Body of pancreas (tissue), 4 donors: ENCODE data around the gene ZNF581. TPM values are rescaled to one million over a fixed set of nuclear protein-coding genes. Genes with fewer than 3 reads are reported as not detected.

ENCODE experiments used
- ATAC-seq: fragments of 150-250 bp; one replicate; pipeline ENCODE4 v1.9.1; 2016
- DNase-seq, 4 donors: peaks; one replicate each; pipeline ENCODE4 v3.0.0-alpha.2; 2019
- H3K27ac ChIP-seq, 4 donors: fragments of 200-600 bp; sonication (generic); 1 replicate in 3 of 4; 2 replicates in 1 of 4; pipeline versions ENCODE4 v1.5.1 to v1.6.1; 2016 to 2019; ENCODE audit warnings: mild to moderate bottlenecking in 1 of 4, mixed read lengths in 1 of 4, moderate library complexity in 1 of 4
- H3K27me3 ChIP-seq, 2 donors: fragments of 200-600 bp; sonication (generic); one replicate each; pipeline ENCODE4 v1.6.0; 2016; ENCODE audit warnings: mild to moderate bottlenecking in 1 of 2
- H3K36me3 ChIP-seq, 2 donors: fragments of 200-600 bp; sonication (generic); replicated peaks in 1 of 2; 2 replicates each; pipeline ENCODE4 v1.5.1; 2016; ENCODE audit warnings: low read depth in 2 of 2; ENCODE audit not compliant: insufficient read depth in 1 of 2
- H3K4me1 ChIP-seq: fragments of 200-600 bp; sonication (generic); one replicate; pipeline ENCODE4 v1.6.0; 2016
- H3K4me3 ChIP-seq, 2 donors: fragments of 200-600 bp; sonication (generic); 1 replicate in 1 of 2; 2 replicates in 1 of 2; pipeline ENCODE4 v1.5.1; 2016 to 2019
- H3K9me3 ChIP-seq, 3 donors: fragments of 200-600 bp; sonication (generic); 1 replicate in 2 of 3; 2 replicates in 1 of 3; pipeline ENCODE4 v1.5.1; 2016
- CTCF ChIP-seq, 7 experiments: fragments of 450-650 bp in 4 of 7; fragments of 200-600 bp in 3 of 7; sonication (generic) in 3 of 7; IDR thresholded peaks; one replicate each; pipeline ENCODE4 v1.5.1; 2016 to 2019; ENCODE audit warnings: antibody characterized with exemption in 7 of 7
- POLR2A ChIP-seq, 3 donors: fragments of 450-650 bp; IDR thresholded peaks; one replicate each; pipeline ENCODE4 v1.6.1; 2016; ENCODE audit warnings: antibody characterized with exemption in 3 of 3, mild to moderate bottlenecking in 2 of 3
- WGBS, 2 donors: methylation state at CpG; one replicate each; pipeline ENCODE4 v1.1.5; 2017; 5-methylcytosine and 5-hydroxymethylcytosine counted together
- intact Hi-C: fragments of 100-400 bp; cut with DNase I; formaldehyde crosslinking; loops from one replicate; pipeline ENCODE4 v1.15.1; 2023
- total RNA-seq, 2 donors: library from RNA; depleted of rRNA; stranded (reverse); fragments of >200 nt; gene quantifications; one replicate each; pipeline ENCODE4 v1.1.0, GENCODE V29; 2016

The ZNF581 gene
- total RNA-seq, 2 donors from 2014 or later = 16.8 to 20.2 TPM

- H3K27ac ChIP-seq = no peak overlapping the region
- H3K36me3 ChIP-seq = no peaks in the 10 kb centered on the region
- H3K9me3 ChIP-seq = no peaks in the 10 kb centered on the region
- H3K27me3 ChIP-seq = no peaks in the 10 kb centered on the region
- ATAC-seq (no peak), DNase-seq (no peak)
- no peak for TF ChIP-seq CTCF (IDR thresholded peaks at IDR 0.05)
- TF ChIP-seq POLR2A (IDR thresholded peaks at IDR 0.05) = no peak
- H3K4me1 ChIP-seq = peaks cover 32% of the 10 kb centered on the region
- no peak overlapping the region for H3K4me3 ChIP-seq
- intact Hi-C loops = no loop called here
- WGBS, 2 donors = 81 to 90% methylated on average over 9 to 16 of the region's 17 CpGs
Measured at GRCh38 chr19:55650602-55651230, 7.3 kb downstream of the ZNF581 start.

GRCh38 chr19:55651236-55651635, 7.8 kb downstream of the ZNF581 start:
- DNase-seq (no peak), ATAC-seq (no peak)
- intact Hi-C loops = no loop called here
- H3K27ac ChIP-seq = no peak overlapping the region
- no peaks in the 10 kb centered on the region for H3K36me3 ChIP-seq
- no peaks in the 10 kb centered on the region for H3K9me3 ChIP-seq
- WGBS, 2 donors = 83 to 88% methylated on average over 16 to 17 of the region's 18 CpGs
- peaks cover 38% of the 10 kb centered on the region for H3K4me1 ChIP-seq
- TF ChIP-seq CTCF (IDR thresholded peaks at IDR 0.05) = no peak
- TF ChIP-seq POLR2A (IDR thresholded peaks at IDR 0.05) = no peak
- H3K27me3 ChIP-seq = no peaks in the 10 kb centered on the region
- no peak overlapping the region for H3K4me3 ChIP-seq

GRCh38 chr19:55652311-55653128, 9.1 kb downstream of the ZNF581 start:
- no peaks in the 10 kb centered on the region for H3K9me3 ChIP-seq
- H3K4me1 ChIP-seq = peaks cover 42% of the 10 kb centered on the region
- no peaks in the 10 kb centered on the region for H3K36me3 ChIP-seq
- H3K27ac ChIP-seq = peak overlapping the region in 1 of 4 donors; percentile 99
- WGBS, 2 donors = 82 to 85% methylated on average over 52 to 67 of the region's 71 CpGs
- TF ChIP-seq POLR2A (IDR thresholded peaks at IDR 0.05) (no peak), CTCF (IDR thresholded peaks at IDR 0.05) (no peak)
- ATAC-seq = no peak
- no peak for DNase-seq
- H3K27me3 ChIP-seq = no peaks in the 10 kb centered on the region
- no peak overlapping the region for H3K4me3 ChIP-seq
- intact Hi-C loops = no loop called here

GRCh38 chr19:55653651-55654322, 10.3 kb downstream of the ZNF581 start:
- Histone ChIP-seq H3K36me3 (no peaks in the 10 kb centered on the region), H3K4me3 (peak overlapping the region in 1 of 2 donors; percentile 31), H3K27me3 (no peaks in the 10 kb centered on the region), H3K9me3 (no peaks in the 10 kb centered on the region), H3K4me1 (peaks cover 47% of the 10 kb centered on the region), H3K27ac (peak overlapping the region; percentile 99 to 100 (median 99))
- 0 to 1% methylated on average over 39 to 57 of the region's 57 CpGs for WGBS, 2 donors
- ATAC-seq (peak; percentile 68), DNase-seq (peak; percentile 98 to 99 (median 99))
- intact Hi-C loops = no loop called here
- peak; percentile 97 to 100 (median 100) for TF ChIP-seq CTCF (IDR thresholded peaks at IDR 0.05)
- peak in 2 of 3 donors; percentile 85 to 95 for TF ChIP-seq POLR2A (IDR thresholded peaks at IDR 0.05)
